Natural killer cell (primary cell): ENCODE results near the gene WEE2. TPM values are rescaled to one million over a fixed set of nuclear protein-coding genes. Genes with fewer than 3 reads are reported as not detected.
A peak's percentile ranks its signal among the peaks of the same experiment; 100 is the strongest.

Source experiments
- ATAC-seq, 3 donors: fragments of 150-1000 bp in 2 of 3; fragments of 200-7000 bp in 1 of 3; cut with Tn5 transposase; 1 replicate in 1 of 3; 2 replicates in 2 of 3; pipeline ENCODE4 v1.10.0; 2021; ENCODE audit warnings: mild to moderate bottlenecking in 2 of 3, moderate library complexity in 2 of 3
- DNase-seq, 2 donors: peaks; one replicate each; pipeline versions ENCODE4 v3.0.0 to v3.0.0-alpha.2; 2013 to 2021; ENCODE audit warnings: mixed read lengths in 1 of 2
- H3K27ac ChIP-seq: one replicate; pipeline ENCODE4 v1.5.1; 2013; ENCODE audit warnings: mild to moderate bottlenecking, low read length
- H3K27me3 ChIP-seq: one replicate; pipeline ENCODE4 v1.6.1; 2013; ENCODE audit warnings: low read length; ENCODE audit not compliant: control insufficient read depth, insufficient read depth
- H3K36me3 ChIP-seq: one replicate; pipeline ENCODE4 v1.6.1; 2013; ENCODE audit warnings: low read length; ENCODE audit not compliant: control insufficient read depth, insufficient read depth
- H3K4me1 ChIP-seq: one replicate; pipeline ENCODE4 v1.6.1; 2013; ENCODE audit warnings: low read length; ENCODE audit not compliant: control insufficient read depth, insufficient read depth
- H3K4me3 ChIP-seq: one replicate; pipeline ENCODE4 v1.5.1; 2013; ENCODE audit warnings: low read length
- H3K9me3 ChIP-seq: one replicate; pipeline ENCODE4 v1.6.1; 2013; ENCODE audit warnings: low read length; ENCODE audit not compliant: control insufficient read depth, insufficient read depth
- H3K27ac Mint-ChIP-seq, 2 donors: one replicate each; pipeline ENCODE4 v1.8.0; 2022; ENCODE audit warnings: mild to moderate bottlenecking in 2 of 2, mixed read lengths in 2 of 2, moderate library complexity in 1 of 2
- H3K27me3 Mint-ChIP-seq, 2 donors: one replicate each; pipeline ENCODE4 v1.8.0; 2022; ENCODE audit warnings: low read depth in 2 of 2, mixed read lengths in 2 of 2
- H3K36me3 Mint-ChIP-seq: one replicate; pipeline ENCODE4 v1.8.0; 2022; ENCODE audit warnings: mixed read lengths
- H3K4me1 Mint-ChIP-seq, 2 donors: one replicate each; pipeline ENCODE4 v1.8.0; 2022; ENCODE audit warnings: mixed read lengths in 2 of 2
- H3K4me3 Mint-ChIP-seq: one replicate; pipeline ENCODE4 v1.8.0; 2022; ENCODE audit warnings: mild to moderate bottlenecking, moderate library complexity, mixed read lengths
- H3K9me3 Mint-ChIP-seq, 2 donors: one replicate each; pipeline ENCODE4 v1.8.0; 2022; ENCODE audit warnings: mixed read lengths in 2 of 2
- CTCF ChIP-seq: fragments of 200-600 bp; IDR thresholded peaks from one replicate; pipeline ENCODE4 v1.8.0; 2022; ENCODE audit warnings: antibody characterized with exemption
- WGBS: methylation state at CpG from one replicate; pipeline ENCODE4 v1.1.7; 2013; ENCODE audit warnings: missing lambda C conversion rate; ENCODE audit not compliant: insufficient coverage; 5-methylcytosine and 5-hydroxymethylcytosine counted together
- intact Hi-C: fragments of 100-400 bp; cut with micrococcal nuclease; formaldehyde crosslinking; loops from one replicate; pipeline ENCODE4 v1.14.2; 2022
- total RNA-seq, 4 donors: library from RNA; stranded (reverse); fragments of 120-200 nt in 1 of 4; gene quantifications; one replicate each; pipeline versions ENCODE4 v1.2.3 to v1.2.4, GENCODE V29; 2013 to 2022

Gene WEE2
- total RNA-seq, 3 donors from 2014 or later (not counting 1 experiment from before 2014, with no cell fraction given) = 0.16 to 0.68 (median 0.23) TPM

GRCh38 chr7:141697211-141697871 is 10.8 kb upstream of the WEE2 start:
- H3K36me3 ChIP-seq = no peaks in the 10 kb centered on the region
- peaks cover 44 to 48% of the 10 kb centered on the region in 2 donors for H3K4me1 Mint-ChIP-seq
- intact Hi-C loops = no loop called here

GRCh38 chr7:141698247-141699015 is 9.7 kb upstream of the WEE2 start:
- no peaks in the 10 kb centered on the region for H3K36me3 ChIP-seq
- no peak for TF ChIP-seq CTCF
- ATAC-seq (no peak), DNase-seq (peak in 1 of 2 donors; percentile 49)
- 86% methylated on average over 1 of the region's 1 CpG for WGBS
- no peaks in the 10 kb centered on the region for H3K9me3 ChIP-seq
- H3K27ac ChIP-seq = no peak overlapping the region
- Mint-ChIP-seq H3K4me1 (peaks cover 42 to 50% of the 10 kb centered on the region in 2 donors), H3K9me3 (no peaks in the 10 kb centered on the region), H3K27me3 (peaks cover 0 to 2% of the 10 kb centered on the region in 2 donors), H3K36me3 (no peaks in the 10 kb centered on the region), H3K4me3 (no peak overlapping the region), H3K27ac (peak overlapping the region; percentile 32 to 89)
- peaks cover 27% of the 10 kb centered on the region for H3K4me1 ChIP-seq
- intact Hi-C loops = no loop called here
- no peaks in the 10 kb centered on the region for H3K27me3 ChIP-seq
- H3K4me3 ChIP-seq = no peak overlapping the region

More at GRCh38 chr7:141697211-141697871, 10.8 kb upstream of the WEE2 start:
- Mint-ChIP-seq H3K36me3 (no peaks in the 10 kb centered on the region), H3K27me3 (no peaks in the 10 kb centered on the region), H3K9me3 (no peaks in the 10 kb centered on the region), H3K4me3 (no peak overlapping the region), H3K27ac (no peak overlapping the region)
- Histone ChIP-seq H3K4me1 (peaks cover 24% of the 10 kb centered on the region), H3K27me3 (no peaks in the 10 kb centered on the region), H3K4me3 (no peak overlapping the region), H3K27ac (no peak overlapping the region), H3K9me3 (no peaks in the 10 kb centered on the region)
- no peak for TF ChIP-seq CTCF
- DNase-seq (no peak), ATAC-seq (no peak)
- WGBS = 88% methylated on average over 10 of the region's 10 CpGs

GRCh38 chr7:141699860-141700259 is 8.3 kb upstream of the WEE2 start:
- no peak for TF ChIP-seq CTCF
- Histone ChIP-seq H3K36me3 (no peaks in the 10 kb centered on the region), H3K27ac (no peak overlapping the region), H3K4me1 (peaks cover 27% of the 10 kb centered on the region), H3K27me3 (no peaks in the 10 kb centered on the region), H3K4me3 (no peak overlapping the region), H3K9me3 (no peaks in the 10 kb centered on the region)
- Mint-ChIP-seq H3K27ac (peak overlapping the region; percentile 80 to 89), H3K9me3 (no peaks in the 10 kb centered on the region), H3K27me3 (peaks cover 0 to 5% of the 10 kb centered on the region in 2 donors), H3K36me3 (no peaks in the 10 kb centered on the region), H3K4me3 (peak overlapping the region; percentile 90), H3K4me1 (peaks cover 39 to 45% of the 10 kb centered on the region in 2 donors)
- no peak for DNase-seq
- no peak for ATAC-seq
- 100% methylated on average over 2 of the region's 3 CpGs for WGBS
- intact Hi-C loops = loop anchor here (2.0 kb wide), 1 partner anchor 143 kb away; no protein-coding TSS in a partner anchor
